Limb (tissue), 2 donors: ENCODE measurements around the gene LSMEM2.
"Not testable (repeated sequence)": the region's sequence is repeated elsewhere in the genome, so short reads cannot be mapped to it uniquely, and the experiment has no call there.

ENCODE experiments used
- DNase-seq, 2 donors: peaks; one replicate each; pipeline ENCODE4 v3.0.0-alpha.2; 2016; ENCODE audit errors: extremely low spot score in 2 of 2

Gene LSMEM2

DNA sequence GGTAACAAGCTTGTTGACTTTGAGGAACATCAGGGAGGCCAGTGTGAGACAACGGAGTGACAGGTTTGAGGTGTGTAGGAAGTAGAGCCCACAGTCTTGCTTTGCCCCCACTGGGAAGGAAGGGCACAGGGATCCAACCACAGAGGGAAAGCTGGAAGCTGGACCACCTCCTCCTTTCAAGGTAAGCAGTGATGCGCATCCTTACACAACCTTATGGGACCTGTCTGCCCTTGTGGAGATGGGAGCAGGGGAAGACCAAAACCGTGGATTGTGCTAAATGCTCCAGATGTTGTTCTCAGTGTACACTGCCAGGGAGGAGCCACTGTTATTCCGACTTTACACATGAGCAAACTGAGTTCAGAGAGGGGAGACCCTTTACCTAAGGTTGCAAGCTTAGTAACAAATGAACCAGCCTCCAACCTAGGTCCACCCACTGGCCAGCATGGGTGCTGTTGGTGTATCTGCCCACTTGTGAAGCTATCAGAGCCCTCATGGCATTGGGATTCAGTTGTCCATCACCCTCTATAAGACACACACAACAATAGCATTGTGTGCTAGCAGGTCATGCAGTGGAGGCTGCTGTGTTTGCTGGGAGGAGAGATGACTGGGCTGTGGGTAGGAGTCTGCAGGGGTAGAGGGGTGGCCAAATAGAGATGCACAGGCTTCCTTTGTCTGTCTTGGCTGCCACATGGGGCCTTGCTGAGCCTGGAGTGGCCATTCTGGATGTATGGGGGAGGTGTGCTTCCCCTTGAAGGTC, 586 bp upstream of the LSMEM2 start:
- DNase-seq: no peak

DNA sequence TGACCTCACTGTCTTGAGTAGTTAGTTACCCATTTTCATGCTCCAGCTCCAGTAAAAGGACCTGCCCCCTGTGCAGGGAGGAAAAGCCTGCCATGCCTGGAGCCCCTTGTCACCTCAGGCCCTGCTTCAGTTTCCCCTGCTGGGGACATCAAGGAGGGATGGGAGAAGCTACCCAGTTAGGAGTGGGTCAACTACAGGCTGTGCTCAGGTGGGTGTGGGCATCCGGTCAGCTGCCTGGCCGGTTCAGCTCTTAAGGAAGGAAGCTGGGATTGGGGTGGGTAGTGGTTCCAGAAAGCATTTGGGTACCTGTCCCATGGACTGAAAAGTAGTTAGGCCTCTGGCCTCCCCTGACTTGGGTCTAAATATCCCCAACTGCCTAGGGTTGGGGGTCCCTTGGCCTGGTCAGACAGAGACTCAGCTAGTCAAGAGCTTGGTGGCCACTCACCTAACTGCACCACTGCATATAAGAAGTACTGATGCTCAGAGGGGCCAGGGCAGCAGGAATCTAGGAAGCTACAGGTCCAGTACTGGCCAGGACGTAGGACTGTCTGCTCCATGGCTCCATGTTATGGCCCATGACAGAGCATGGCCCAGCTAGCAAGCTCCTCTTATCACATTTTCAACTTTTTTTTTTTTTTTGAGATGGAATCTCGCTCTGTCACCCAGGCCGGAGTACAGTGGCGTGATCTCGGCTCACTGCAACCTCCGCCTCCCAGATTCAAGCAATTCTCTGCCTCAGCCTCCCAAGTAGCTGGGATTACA, 549 bp downstream of the LSMEM2 start:
- DNase-seq: no peak

DNA sequence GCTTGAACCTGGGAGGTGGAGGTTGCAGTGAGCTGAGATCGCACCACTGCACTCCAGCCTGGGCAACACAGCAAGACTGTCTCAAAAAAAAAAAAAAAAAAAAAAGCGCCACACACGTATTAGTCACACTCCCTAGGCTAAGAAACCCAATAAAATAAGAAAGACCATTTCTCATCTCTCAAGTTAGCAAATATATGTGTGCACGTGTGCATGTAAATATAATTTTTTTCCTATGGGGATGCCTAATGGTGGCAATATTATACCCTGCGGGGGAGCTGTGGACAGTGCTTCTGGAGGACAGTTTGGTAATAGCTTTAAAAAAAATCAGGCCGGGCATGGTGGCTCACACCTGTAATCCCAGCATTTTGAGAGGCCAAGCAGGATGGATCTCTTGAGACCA, 5.2 kb downstream of the LSMEM2 start:
- DNase-seq: not testable (repeated sequence)

DNA sequence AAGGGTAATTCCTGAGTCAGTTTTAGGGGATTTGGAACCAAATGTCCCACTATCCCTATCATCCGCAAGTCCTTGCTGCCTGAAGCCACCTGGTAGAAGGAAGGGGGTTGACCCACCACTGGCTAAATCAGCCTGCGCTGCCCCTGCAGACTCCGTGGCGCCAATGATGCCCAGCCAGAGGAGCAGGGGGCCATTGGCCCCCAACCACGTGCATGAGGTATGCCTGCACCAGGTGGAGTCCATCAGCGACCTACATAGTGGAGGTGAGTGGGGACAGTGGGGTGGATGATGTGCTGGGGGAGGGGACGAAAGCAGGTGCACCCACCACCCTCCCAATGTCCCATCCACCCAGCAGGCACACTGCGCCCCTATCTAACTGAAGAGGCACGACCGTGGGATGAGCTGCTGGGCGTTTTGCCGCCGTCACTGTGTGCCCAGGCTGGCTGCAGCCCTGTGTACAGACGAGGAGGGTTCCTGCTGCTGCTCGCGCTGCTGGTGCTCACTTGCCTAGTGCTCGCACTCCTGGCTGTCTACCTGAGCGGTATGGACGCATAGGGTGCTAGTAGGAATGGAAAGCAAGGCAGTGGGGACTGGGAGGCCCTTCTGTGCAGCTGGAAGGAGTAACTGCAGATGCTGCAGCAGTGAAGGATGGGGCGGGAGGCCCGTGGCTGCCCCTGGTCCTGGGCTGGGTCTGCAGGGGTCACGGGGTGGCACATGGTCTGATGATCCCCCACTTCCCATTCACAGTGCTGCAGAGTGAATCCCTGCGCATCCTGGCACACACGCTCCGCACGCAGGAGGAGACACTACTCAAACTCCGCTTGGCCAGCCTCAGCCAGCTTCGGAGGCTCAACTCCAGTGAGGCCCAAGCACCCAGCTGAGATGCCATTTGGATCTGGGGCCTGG, 7.7 kb downstream of the LSMEM2 start:
- DNase-seq: no peak

DNA sequence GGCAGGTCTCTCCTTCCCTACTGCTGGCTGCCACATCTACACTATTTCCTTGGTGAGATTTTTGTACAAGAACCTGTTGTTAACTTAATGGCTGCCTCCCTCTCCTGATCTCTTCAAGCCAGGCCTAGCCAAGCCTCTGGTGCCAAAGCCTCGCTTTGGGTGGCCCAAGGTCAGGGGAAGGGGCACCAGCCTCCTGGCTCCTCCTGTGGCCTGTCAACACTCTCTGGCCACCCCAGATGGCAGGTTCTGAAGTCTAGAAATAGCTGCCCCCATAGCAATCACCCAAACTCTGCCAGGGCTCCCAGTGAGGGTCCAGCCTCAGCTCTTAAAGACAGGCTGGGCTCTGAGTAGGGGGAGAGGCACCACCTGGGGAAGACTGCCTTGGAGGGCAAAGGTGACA, 8.4 kb downstream of the LSMEM2 start:
- DNase-seq: no peak

DNA sequence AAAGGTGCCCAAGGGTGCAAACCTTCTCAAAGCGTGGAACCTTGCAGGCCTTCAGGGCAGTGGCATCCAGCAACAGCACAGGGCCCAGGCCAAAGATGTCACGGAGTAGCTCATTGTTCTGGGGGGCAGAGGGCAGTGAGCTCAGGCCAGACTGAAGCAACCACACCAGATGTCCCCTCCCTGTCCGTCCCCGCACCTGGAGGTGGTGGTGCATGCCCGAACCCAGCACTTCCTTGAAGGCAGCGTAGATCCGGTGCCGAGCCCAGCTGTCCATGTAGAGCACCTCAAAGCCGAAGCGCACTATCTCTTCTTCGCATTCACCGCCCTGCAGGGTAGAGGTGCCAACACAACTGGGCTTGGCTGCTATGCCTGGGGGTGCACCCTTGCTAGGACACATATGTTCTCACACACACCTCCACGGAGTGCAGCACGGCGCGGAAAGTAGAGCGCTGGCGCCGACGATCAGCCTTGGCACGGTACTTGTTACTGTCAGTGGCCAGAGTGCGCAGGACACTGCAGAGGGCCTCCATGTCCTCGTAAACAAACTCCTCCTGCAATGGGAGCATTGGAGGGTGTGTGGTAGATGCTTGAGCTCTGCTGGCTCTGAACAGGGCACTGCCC, 9.6 kb downstream of the LSMEM2 start:
- DNase-seq: peak in 1 of 2 donors; percentile 14

DNA sequence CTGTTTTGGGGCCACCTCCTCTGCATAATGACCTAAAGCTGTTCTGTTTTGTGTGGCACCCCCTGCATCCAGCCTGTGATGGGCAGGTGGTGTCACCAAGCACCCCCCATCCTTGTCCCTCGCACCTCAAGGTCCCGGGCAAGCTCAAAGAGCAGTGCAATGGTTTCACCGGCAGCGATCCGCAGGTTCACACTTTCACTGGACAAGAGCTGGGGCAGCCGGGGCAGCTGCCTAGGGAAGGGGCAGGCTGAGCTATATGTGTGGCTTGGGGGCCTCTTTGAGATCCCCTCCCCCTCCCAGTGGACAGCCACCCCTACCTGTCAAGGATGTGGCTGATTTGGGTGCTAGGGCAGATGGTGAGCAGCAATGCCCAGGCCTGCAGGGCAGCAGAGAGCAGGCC, 10.2 kb downstream of the LSMEM2 start:
- DNase-seq: no peak

DNA sequence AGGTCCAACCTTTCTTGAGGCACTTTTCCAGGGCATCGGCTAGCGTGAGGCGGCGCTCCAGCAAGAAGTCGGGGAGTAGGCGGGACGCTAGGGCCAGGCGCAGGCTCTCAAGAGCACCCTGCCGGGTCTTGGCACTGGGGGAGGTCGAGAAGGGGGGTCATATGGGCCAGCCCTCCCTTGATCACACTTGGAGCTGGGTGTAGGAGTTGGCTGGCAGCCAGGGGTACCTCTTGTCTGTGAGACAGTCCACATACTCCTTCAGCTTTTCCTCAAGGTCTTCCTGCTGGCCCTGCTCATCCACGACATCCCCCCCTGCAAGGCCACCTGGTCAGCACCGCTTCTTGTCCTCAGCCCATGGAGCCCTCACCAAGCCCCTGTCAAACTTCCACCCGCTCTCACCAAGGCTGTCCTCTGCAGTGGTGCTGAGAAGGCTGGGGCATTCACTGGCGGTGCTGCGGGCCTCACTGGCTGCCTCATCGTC, 11.3 kb downstream of the LSMEM2 start:
- DNase-seq: peak in 1 of 2 donors; percentile 28

DNA sequence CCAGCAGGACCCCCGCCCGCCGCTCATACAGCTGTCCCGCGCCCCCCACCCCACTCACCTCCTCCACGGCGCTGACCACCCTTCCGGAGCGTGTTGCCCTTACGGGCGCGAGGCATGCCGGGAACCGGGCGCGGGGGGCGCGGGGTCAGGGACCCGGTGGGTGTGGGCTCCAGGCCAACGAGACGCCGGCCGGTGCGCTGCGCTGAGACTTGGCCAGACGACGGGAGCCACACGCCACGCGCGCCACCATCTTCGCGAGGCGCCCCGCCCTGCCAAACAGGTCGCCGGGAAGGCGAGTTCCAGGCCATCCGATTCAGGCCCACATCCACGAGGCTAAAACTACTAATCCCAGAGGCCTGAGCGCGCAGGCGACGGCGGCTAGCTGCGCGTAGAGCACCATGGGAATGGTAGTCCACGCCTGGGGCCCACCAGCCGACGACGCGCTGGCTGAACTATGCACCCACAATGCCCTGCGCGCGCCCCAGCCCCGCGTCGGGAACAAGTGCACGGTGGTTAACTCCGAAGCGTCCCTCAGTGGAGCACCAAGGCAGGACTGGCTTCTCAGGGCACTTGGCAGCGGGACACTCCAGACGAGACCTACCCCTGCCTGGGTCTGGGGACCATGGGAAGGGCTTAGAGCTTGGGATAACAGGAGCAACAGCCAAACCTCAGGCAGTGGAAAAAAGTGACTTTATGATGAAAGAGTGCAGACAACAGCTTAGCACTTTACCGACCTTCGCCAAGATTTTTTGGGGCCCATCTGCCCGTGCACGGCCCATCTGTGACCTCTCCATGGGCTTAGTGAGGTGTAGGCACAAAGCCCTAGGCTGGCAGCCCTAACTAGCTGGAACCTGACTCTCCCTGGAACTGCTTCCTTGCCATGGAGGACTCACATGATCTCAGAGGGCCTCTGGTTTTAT, 13.5 kb downstream of the LSMEM2 start, which contains the start of gene IFRD2:
Gene IFRD2 (minus strand): TSS at position 271 of the 920 bp plus-strand sequence. CDS start 155 bp downstream, at position 116.
- DNase-seq: peak; percentile 96 to 99

DNA sequence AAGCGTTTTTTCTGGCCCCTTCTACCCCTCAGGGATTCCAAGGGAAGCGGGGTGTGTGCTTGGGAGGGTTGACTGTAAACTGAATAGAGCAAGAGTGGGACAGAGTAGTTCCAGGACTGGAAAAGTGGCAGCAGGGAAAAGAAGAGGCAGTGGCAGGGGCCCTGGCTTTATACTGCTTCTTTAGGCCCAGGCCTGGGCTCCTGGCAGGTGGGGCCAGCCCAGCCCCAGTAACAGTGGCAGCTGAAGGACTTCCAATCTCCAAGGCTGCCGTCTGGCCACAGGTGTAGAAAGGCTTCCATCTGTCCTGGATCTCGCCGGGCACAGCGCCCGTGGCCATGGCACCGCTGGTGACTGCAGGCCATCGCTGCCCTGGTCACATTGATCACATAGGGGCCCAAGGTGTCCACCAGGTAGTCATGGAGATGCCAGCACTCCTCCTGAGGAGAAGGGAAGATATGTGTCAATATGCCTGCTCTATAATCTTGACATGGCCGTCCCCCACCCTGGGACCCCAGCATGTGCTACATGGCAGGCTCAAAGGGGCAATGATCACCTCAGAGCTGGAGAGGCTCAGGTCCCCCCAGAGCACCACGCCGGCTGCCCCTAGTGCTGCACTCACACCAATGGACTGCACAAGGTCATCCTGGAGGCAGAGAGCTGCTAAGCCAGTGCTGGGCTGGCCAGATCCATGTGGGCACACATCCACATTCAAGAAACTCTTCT, 14.4 kb downstream of the LSMEM2 start:
- DNase-seq: no peak

DNA sequence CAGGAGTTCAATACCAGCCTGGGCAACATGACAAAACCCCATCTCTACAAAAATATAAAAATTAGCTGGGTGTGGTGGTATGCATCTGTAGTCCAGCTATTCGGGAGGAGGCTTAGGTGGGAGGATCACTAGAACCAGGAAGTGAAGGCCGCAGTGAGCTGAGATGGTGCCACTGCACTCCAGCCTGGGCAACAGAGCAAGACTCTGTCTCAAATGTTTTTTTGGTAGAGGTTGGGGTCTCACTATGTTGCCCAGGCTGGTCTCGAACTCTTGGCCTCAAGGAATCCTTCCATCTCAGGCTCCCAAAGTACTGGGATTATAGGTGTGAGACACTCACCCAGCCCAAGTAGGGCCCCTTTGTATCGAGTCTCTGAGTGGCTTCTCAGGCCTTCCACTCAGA, 15.2 kb downstream of the LSMEM2 start:
- no peak for DNase-seq

DNA sequence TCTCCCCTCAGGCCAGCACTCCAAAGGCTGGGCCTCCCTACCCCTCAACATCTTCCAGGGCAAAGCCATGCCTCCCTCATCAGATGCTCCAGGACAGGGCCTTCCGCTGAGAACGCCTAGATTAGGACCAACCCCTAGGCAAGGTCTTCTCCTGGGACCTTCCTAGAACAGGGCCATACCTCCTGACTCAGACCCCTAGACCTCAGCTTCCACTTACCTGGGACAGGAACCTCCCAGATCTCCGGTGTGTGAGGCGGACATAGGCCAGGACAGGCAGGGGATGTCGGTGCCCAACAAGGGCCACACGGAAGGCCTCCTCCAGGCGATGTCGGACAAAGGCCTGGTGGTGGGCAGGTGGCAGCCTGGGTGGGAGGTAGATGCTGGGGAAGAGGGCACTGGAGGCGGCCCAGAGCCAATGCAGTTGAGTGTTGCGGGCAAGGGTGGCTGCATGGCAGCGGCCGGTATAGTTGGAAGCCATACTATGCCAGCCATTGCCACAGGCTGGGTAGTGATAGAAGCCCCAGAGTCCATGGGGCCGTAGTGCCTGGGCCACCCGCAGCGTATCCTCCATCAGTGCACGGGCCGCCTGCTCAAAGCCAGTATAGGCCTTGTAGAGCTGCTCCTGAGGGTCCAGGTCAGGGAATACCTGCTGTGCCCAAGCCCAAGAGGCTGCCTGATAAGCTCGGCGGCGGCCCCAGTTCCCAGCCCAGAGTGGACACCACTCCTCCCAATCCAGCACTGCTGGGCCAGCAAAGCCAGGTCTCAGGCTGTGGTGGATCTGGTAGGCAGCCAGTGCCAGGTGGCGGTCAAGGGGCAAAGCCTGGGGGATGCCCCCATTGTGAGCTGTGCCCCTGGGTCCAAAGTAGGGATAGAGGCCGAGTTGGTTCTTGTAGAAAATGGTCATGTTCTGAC, 15.9 kb downstream of the LSMEM2 start:
- no peak for DNase-seq

DNA sequence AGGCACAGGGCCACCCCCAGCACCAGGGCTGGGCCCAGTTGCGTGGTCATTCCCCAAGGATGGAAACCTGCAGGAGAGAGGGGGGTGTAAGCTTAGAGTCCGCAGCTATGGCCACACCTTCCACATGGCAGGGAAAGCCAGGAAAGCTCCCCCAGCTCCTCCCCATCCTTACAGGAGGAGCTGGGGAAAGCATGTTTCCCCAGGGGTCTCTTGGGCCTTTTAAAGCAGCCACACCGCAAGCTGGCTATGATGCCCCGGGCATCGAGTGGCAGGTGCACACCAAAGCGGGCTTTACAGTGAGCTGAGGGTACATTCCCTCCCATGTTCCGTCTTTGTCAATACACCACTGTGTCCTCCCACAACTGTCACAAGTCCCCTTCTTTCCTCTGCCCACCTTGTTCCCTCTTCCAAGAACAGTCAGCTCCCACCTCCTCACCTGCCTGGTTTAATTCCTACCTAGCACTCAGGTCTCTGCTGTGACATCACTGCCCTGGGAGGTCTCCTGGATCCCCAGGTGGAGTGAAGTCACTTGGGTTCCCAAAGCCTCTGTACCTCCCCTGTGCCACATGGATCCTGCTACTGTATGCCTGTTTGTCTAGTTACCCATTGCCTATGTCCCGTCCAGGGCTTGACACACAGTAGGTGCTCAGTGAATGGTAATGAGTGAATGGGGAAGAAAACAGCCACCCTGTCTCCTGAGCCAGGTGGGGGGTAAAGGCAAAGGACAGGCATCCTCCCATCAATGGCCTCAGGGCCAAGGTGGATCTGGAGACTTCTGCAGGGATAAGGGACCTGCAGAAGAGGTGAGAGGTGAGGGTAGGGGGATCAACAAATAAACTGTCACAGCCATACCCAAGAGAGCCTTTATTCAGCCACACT, 16.9 kb downstream of the LSMEM2 start:
- no peak for DNase-seq

DNA sequence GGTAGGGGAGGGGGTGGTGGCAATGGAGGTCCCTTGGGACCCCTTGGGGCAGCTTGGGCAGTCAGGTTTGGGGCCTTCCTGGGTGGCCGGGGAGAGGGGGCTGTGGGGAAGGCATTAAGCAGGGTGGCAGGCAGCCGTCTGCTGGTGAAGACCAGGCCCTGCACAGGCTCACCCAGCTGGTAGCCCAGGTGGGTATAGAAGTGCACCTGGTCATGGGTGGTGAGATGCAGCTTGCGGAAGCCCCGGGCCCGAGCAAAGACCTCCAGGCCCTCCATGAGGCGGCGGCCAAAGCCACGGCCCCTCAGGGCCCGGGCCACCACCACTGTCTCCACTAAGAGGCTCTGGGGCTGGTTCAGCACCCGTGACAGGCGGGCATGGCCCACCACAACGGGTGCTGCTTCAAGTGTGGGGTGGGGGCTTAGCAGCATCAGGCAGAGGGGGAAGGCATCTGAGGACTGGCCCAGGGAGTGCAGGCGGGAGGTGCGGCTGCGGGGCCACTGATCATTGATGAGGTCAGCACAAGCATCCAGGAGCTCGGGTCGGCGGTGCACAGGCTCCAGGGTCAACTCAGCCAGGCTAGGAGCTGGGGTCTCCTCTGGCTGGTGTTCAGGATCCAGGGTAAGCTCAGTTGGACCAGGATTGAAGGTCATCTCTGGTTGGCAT, 18.0 kb downstream of the LSMEM2 start:
- no peak for DNase-seq

DNA sequence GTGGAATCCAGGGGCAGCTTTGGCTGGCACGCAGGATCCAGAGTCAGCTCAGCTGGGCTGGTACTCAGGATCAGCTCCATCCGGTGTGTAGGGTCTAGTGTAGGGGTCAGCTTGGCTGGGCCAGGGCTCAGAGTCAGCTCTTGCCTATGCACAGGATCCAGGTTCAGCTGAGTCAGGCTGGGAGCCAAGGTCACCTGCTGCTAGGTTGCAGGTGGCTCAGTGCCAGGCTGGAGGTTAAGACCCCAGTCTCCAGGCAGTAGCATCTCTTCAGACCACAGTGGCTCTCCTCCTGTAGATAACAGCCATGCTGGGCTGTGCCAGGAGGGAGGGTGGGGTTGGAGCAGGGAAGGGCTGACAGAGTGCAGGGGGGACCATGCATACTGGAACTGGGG, 18.5 kb downstream of the LSMEM2 start:
- DNase-seq: no peak

DNA sequence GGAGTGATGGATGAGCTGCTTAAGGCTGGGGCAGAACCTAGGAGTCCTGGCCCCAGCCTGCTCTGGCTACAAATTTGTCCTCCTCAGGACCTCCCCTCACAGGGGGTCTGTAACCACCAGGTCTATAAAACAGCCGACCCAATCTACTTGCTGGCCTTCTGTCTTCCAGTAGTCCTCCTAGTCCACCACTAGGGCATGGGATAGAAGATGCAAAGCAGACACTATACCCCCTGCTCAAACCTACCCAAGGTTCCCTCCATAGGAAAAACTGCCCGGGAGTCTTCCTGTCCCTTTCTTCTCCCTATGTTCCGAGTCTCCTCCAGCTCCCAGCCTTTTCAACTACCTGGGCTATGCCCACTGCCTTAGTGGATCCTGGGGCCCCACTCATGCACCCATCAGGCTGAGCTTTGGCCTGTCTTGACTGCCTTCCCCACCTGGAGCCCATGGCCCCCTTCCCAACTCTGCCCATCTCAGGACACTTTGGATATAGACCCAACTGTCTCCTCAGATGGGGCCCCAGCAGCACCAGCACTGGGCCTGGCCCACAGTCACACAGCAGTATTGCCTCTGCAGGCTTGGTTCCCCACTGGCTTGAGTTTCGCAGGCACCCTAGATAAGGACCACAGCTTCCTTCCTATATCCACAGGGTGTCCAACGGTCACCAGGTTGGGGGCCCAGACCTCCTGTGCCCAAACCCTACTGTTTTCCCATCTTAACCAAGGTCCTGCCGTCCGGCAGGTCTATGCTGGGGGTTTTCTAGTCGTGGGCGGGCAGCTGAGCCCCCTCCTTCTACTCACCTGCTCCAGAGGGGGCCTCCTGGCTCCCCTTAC, 19.2 kb downstream of the LSMEM2 start:
- DNase-seq: no peak
